AG10803 (cell line): Measurements from ENCODE around the gene NCS1.

Experiments
- DNase-seq: peaks from one replicate; pipeline ENCODE4 v3.0.0; 2010; ENCODE audit warnings: low read depth
- H3K4me3 ChIP-seq: 2 replicates; pipeline ENCODE4 v1.5.1; 2011; ENCODE audit warnings: mild to moderate bottlenecking, low read length, control low read depth
- TF ChIP-seq, protein P1 (sequence below): conservative IDR thresholded peaks from 2 replicates; pipeline ENCODE4 v1.5.1; 2011; ENCODE audit warnings: mild to moderate bottlenecking, low read length, control low read depth, inconsistent platforms

NCS1 gene

GRCh38 chr9:130217838-130218237 is 45.6 kb downstream of the NCS1 start:
- H3K4me3 ChIP-seq, result no peak overlapping the region
- TF ChIP-seq, protein P1, sequence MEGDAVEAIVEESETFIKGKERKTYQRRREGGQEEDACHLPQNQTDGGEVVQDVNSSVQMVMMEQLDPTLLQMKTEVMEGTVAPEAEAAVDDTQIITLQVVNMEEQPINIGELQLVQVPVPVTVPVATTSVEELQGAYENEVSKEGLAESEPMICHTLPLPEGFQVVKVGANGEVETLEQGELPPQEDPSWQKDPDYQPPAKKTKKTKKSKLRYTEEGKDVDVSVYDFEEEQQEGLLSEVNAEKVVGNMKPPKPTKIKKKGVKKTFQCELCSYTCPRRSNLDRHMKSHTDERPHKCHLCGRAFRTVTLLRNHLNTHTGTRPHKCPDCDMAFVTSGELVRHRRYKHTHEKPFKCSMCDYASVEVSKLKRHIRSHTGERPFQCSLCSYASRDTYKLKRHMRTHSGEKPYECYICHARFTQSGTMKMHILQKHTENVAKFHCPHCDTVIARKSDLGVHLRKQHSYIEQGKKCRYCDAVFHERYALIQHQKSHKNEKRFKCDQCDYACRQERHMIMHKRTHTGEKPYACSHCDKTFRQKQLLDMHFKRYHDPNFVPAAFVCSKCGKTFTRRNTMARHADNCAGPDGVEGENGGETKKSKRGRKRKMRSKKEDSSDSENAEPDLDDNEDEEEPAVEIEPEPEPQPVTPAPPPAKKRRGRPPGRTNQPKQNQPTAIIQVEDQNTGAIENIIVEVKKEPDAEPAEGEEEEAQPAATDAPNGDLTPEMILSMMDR, result no peak
- no peak for DNase-seq

- no peak for DNase-seq
- TF ChIP-seq, protein P1, result no peak
- H3K4me3 ChIP-seq, result no peak overlapping the region
These were observed 47.5 kb downstream of the NCS1 start for GRCh38 chr9:130219661-130220096.

DNA sequence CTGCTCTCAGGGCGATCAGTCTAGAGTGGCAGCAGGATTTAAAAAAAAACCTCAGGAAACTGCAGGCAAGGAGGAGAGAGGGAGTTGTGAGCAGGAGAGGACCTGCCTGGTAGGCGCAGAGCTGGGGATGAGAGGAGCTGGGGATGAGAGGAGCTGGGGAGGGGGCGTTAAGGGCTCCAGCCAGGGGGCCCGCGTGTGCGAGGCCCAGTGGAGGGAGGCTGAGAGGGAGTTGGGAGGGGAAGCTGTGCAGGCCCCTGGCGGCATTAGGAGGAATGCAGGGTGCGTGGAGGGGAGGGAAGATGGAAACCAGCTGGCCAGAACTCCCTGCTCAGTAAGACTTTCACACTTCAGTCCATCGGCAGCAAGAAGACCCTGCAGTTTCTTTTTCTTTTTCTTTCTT is 48.1 kb downstream of the NCS1 start:
- TF ChIP-seq, protein P1, result peak; percentile 51
- peak; percentile 49 for DNase-seq
- H3K4me3 ChIP-seq, result no peak overlapping the region

DNA sequence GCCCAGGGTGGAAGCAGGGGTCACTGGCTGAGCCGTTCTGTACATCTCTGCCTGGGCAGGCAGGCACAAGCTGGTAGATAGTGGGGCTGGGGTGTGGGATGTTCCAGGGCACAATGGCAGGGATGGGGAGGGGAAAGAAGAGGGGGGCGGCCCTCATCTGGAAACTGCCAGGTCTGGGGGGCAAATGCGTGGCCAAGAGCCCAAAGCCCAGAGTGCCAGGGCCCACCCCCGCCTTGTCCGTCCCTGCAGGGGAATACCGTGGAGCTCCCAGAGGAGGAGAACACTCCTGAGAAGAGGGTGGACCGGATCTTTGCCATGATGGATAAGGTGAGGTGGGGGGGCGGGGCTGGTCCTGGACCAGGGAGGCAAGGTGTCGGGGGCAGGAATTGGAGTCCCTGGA is 50.6 kb downstream of the NCS1 start:
- no peak for DNase-seq
- TF ChIP-seq, protein P1, result no peak

DNA sequence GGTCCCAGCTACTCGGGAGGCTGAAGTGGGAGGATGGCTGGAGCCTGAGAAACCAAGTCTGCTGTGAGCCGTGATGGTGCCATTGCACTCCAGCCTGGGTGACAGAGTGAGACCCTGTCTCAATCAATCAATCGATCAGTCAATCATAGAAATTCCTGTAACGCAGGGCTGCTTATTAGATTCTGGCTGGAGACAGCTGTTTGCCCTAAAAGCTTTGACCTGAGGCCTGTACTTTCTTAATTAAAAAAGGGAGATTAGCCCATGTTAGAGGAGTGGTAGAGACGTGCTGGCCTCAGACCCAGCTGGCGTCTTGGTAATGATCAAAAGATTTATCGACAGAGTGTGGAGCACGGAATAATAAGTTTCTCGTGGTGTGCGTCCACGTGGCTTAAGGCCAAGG is 52.9 kb downstream of the NCS1 start:
- DNase-seq, result no peak
- H3K4me3 ChIP-seq, result no peak overlapping the region
- TF ChIP-seq, protein P1, result no peak

More for the DNA sequence above, 50.6 kb downstream of the NCS1 start:
- H3K4me3 ChIP-seq, result no peak overlapping the region

- TF ChIP-seq, protein P1, result no peak
- no peak overlapping the region for H3K4me3 ChIP-seq
- DNase-seq, result no peak
These were observed 53.4 kb downstream of the NCS1 start for GRCh38 chr9:130225586-130225985.

DNA sequence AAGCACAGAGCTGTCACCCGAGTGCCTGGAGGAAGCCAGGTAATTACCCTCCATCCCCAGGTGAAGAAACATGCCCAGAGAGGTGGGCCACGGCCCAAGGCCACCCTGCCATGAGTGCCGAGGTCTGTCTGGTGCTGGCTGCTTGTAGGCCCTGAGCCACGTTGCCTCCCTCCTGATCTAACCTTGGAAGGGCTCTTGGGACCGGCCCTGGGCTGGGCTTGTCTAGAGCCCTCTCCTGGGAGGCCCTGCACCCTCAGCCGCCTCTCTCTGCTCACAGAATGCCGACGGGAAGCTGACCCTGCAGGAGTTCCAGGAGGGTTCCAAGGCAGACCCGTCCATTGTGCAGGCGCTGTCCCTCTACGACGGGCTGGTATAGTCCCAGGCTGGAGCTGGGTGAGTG is 53.9 kb downstream of the NCS1 start:
- TF ChIP-seq, protein P1, result no peak
- no peak overlapping the region for H3K4me3 ChIP-seq
- no peak for DNase-seq
